Left ventricle myocardium superior (tissue), 1 donor: ENCODE measurements around the gene SUGCT. TPM values are rescaled to one million over a fixed set of nuclear protein-coding genes. Genes with fewer than 3 reads are reported as not detected.
"Not testable (repeated sequence)": the region's sequence is repeated elsewhere in the genome, so short reads cannot be mapped to it uniquely, and the experiment has no call there.

Source experiments
- ATAC-seq: fragments of 200-7000 bp; cut with Tn5 transposase; one replicate; pipeline ENCODE4 v1.9.1; 2020; ENCODE audit warnings: mild to moderate bottlenecking, moderate library complexity
- DNase-seq: peaks from one replicate; pipeline ENCODE4 v3.0.0-alpha.2; 2020
- intact Hi-C: fragments of 100-400 bp; cut with micrococcal nuclease; formaldehyde crosslinking; loops from one replicate; pipeline ENCODE4 v1.11.0; 2022
- total RNA-seq: library from RNA; stranded (reverse); fragmentation: NEBNext Ultra II Directional; extraction: Animal tissue kit (Norgen Biotek cat#: 25700); gene quantifications from one replicate; pipeline ENCODE4 v1.2.1, GENCODE V29; 2021
- donor health status: DM: no; HTN: yes; CAD: no; lungs with severe emphysema.

SUGCT gene
- total RNA-seq, 1 donor from 2014 or later: 6.8 TPM

GRCh38 chr7:40619647-40620046, 484.8 kb downstream of the SUGCT start:
- ATAC-seq: no peak
- intact Hi-C loops: no loop called here
- no peak for DNase-seq

GRCh38 chr7:40621592-40621998, 486.8 kb downstream of the SUGCT start:
- intact Hi-C loops: no loop called here
- DNase-seq (no peak), ATAC-seq (no peak)

GRCh38 chr7:40622941-40623501, 488.2 kb downstream of the SUGCT start:
- no peak for DNase-seq
- ATAC-seq: no peak
- intact Hi-C loops: no loop called here

GRCh38 chr7:40623863-40624262, 489.1 kb downstream of the SUGCT start:
- ATAC-seq (no peak), DNase-seq (no peak)
- intact Hi-C loops: no loop called here

GRCh38 chr7:40627361-40627760, 492.6 kb downstream of the SUGCT start:
- ATAC-seq, intact Hi-C loops, DNase-seq: not testable (repeated sequence)

GRCh38 chr7:40629891-40630290, 495.1 kb downstream of the SUGCT start:
- intact Hi-C loops: no loop called here
- ATAC-seq (no peak), DNase-seq (no peak)

- DNase-seq (no peak), ATAC-seq (no peak)
- intact Hi-C loops: no loop called here
Observed at GRCh38 chr7:40634118-40634517, 499.3 kb downstream of the SUGCT start.

- ATAC-seq: no peak
- DNase-seq: no peak
- intact Hi-C loops: no loop called here
Observed at GRCh38 chr7:40638545-40639320, 503.9 kb downstream of the SUGCT start.

- DNase-seq (no peak), ATAC-seq (no peak)
- intact Hi-C loops: no loop called here
Observed at GRCh38 chr7:40640566-40640965, 505.8 kb downstream of the SUGCT start.

- intact Hi-C loops: no loop called here
- ATAC-seq (no peak), DNase-seq (no peak)
Observed at GRCh38 chr7:40641701-40642100, 506.9 kb downstream of the SUGCT start.

- ATAC-seq: no peak
- intact Hi-C loops: no loop called here
- no peak for DNase-seq
Observed at GRCh38 chr7:40643664-40644063, 508.9 kb downstream of the SUGCT start.

GRCh38 chr7:40644454-40645188, 509.8 kb downstream of the SUGCT start:
- no peak for DNase-seq
- ATAC-seq: no peak
- intact Hi-C loops: no loop called here

- ATAC-seq (no peak), DNase-seq (no peak)
- intact Hi-C loops: no loop called here
Observed at GRCh38 chr7:40645197-40645596, 510.4 kb downstream of the SUGCT start.

- no peak for ATAC-seq
- DNase-seq: no peak
- intact Hi-C loops: no loop called here
Observed at GRCh38 chr7:40646717-40647116, 511.9 kb downstream of the SUGCT start.

GRCh38 chr7:40647719-40648118, 512.9 kb downstream of the SUGCT start:
- DNase-seq (no peak), ATAC-seq (no peak)
- intact Hi-C loops: no loop called here

GRCh38 chr7:40649247-40649646, 514.4 kb downstream of the SUGCT start:
- intact Hi-C loops: no loop called here
- DNase-seq (no peak), ATAC-seq (no peak)

GRCh38 chr7:40650903-40651302, 516.1 kb downstream of the SUGCT start:
- DNase-seq, intact Hi-C loops, ATAC-seq: not testable (repeated sequence)

GRCh38 chr7:40654171-40654570, 519.4 kb downstream of the SUGCT start:
- ATAC-seq (no peak), DNase-seq (no peak)
- intact Hi-C loops: no loop called here

- intact Hi-C loops: no loop called here
- DNase-seq: no peak
- no peak for ATAC-seq
Observed at GRCh38 chr7:40655426-40655825, 520.6 kb downstream of the SUGCT start.

GRCh38 chr7:40656349-40656748, 521.5 kb downstream of the SUGCT start:
- intact Hi-C loops: no loop called here
- no peak for ATAC-seq

More at GRCh38 chr7:40656349-40656748, 521.5 kb downstream of the SUGCT start:
- no peak for DNase-seq
